SK-N-SH treated with all-trans-retinoic acid at 6 μM for 48 hours (cell line): ENCODE measurements around the gene OSTC.

ENCODE experiments used
- ATAC-seq: fragments of 200-7000 bp; cut with Tn5 transposase; 3 replicates; pipeline ENCODE4 v1.9.1; 2020; ENCODE audit warnings: mild to moderate bottlenecking, moderate library complexity
- ARNTL ChIP-seq: fragments of 450-650 bp; formaldehyde crosslinking; IDR thresholded peaks from 2 replicates; pipeline ENCODE4 v1.5.0; 2020; ENCODE audit warnings: low read depth, mild to moderate bottlenecking, moderate library complexity, borderline replicate concordance
- BACH2 ChIP-seq: fragments of 250-450 bp; sonication (Bioruptor Pico); IDR thresholded peaks from 2 replicates; pipeline ENCODE4 v1.9.0; 2021; ENCODE audit warnings: mild to moderate bottlenecking, borderline replicate concordance
- CREB5 ChIP-seq: fragments of 250-450 bp; sonication (Bioruptor Pico); IDR thresholded peaks from 2 replicates; pipeline ENCODE4 v1.5.1; 2020; ENCODE audit warnings: low read depth, mild to moderate bottlenecking, moderate library complexity
- ESRRG ChIP-seq: fragments of 250-450 bp; sonication (Bioruptor Pico); IDR thresholded peaks from 2 replicates; pipeline ENCODE4 v1.6.1; 2021; ENCODE audit warnings: mild to moderate bottlenecking
- GLIS3 ChIP-seq: fragments of 250-450 bp; sonication (Bioruptor Pico); IDR thresholded peaks from 2 replicates; pipeline ENCODE4 v1.5.0; 2020; ENCODE audit warnings: mild to moderate bottlenecking, moderate library complexity
- ISL1 ChIP-seq: fragments of 250-450 bp; sonication (Bioruptor Pico); IDR thresholded peaks from 2 replicates; pipeline ENCODE4 v2.1.2; 2022; ENCODE audit warnings: mild to moderate bottlenecking, moderate library complexity
- OSR1 ChIP-seq: fragments of 250-450 bp; sonication (Bioruptor Pico); IDR thresholded peaks from 2 replicates; pipeline ENCODE4 v1.8.0; 2022; ENCODE audit warnings: moderate library complexity, mild to moderate bottlenecking, inconsistent platforms
- PATZ1 ChIP-seq: fragments of 250-450 bp; sonication (Bioruptor Pico); IDR thresholded peaks from 2 replicates; pipeline ENCODE4 v1.8.0; 2020; ENCODE audit warnings: mild to moderate bottlenecking, moderate library complexity, borderline replicate concordance
- POU6F1 ChIP-seq: fragments of 250-450 bp; sonication (Bioruptor Pico); IDR thresholded peaks from 2 replicates; pipeline ENCODE4 v1.8.0; 2021; ENCODE audit warnings: low read depth, mild to moderate bottlenecking, moderate library complexity, borderline replicate concordance
- RARB ChIP-seq: fragments of 250-450 bp; sonication (Bioruptor Pico); IDR thresholded peaks from 2 replicates; pipeline ENCODE4 v1.8.0; 2021; ENCODE audit warnings: mild to moderate bottlenecking, moderate library complexity
- SNAI2 ChIP-seq: fragments of 250-450 bp; sonication (Bioruptor Pico); IDR thresholded peaks from 2 replicates; pipeline ENCODE4 v1.5.0; 2020; ENCODE audit warnings: mild to moderate bottlenecking, moderate library complexity
- TCF4 ChIP-seq: fragments of 250-450 bp; sonication (Bioruptor Pico); IDR thresholded peaks from 2 replicates; pipeline ENCODE4 v1.8.0; 2021; ENCODE audit warnings: mild to moderate bottlenecking, moderate library complexity, borderline replicate concordance
- TSHZ2 ChIP-seq: fragments of 250-450 bp; sonication (Bioruptor Pico); IDR thresholded peaks from 2 replicates; pipeline ENCODE4 v1.5.0; 2020; ENCODE audit warnings: mild to moderate bottlenecking, moderate library complexity
- ZC3H10 ChIP-seq: fragments of 250-450 bp; sonication (Bioruptor Pico); IDR thresholded peaks from 2 replicates; pipeline ENCODE4 v1.5.1; 2021; ENCODE audit warnings: mild to moderate bottlenecking, moderate library complexity
- ZFP3 ChIP-seq: fragments of 250-450 bp; sonication (Bioruptor Pico); IDR thresholded peaks from 2 replicates; pipeline ENCODE4 v1.5.0; 2020; ENCODE audit warnings: mild to moderate bottlenecking, moderate library complexity
- ZNF565 ChIP-seq: fragments of 450-650 bp; formaldehyde crosslinking; conservative IDR thresholded peaks from 2 replicates; pipeline ENCODE4 v1.5.0; 2020; ENCODE audit warnings: low read depth, mild to moderate bottlenecking, moderate library complexity
- ZNF70 ChIP-seq: fragments of 450-650 bp; formaldehyde crosslinking; IDR thresholded peaks from 2 replicates; pipeline ENCODE4 v1.5.0; 2020; ENCODE audit warnings: mild to moderate bottlenecking, moderate library complexity
- ZNF8 ChIP-seq: fragments of 450-650 bp; formaldehyde crosslinking; IDR thresholded peaks from 2 replicates; pipeline ENCODE4 v1.5.0; 2020; ENCODE audit warnings: mild to moderate bottlenecking, moderate library complexity

OSTC gene

GRCh38 chr4:108619372-108620100 lies 30.9 kb upstream of the OSTC start:
- TF ChIP-seq ZNF8 (no peak), OSR1 (no peak), TCF4 (CRISPR knock-in tag) (no peak), TSHZ2 (no peak), CREB5 (no peak), ARNTL (CRISPR knock-in tag) (no peak), POU6F1 (no peak), ZC3H10 (CRISPR knock-in tag) (no peak), RARB (CRISPR knock-in tag) (no peak), ESRRG (CRISPR knock-in tag) (no peak), ZFP3 (CRISPR knock-in tag) (no peak)
- ATAC-seq = peak; percentile 4

GRCh38 chr4:108620101-108620932 lies 30.1 kb upstream of the OSTC start, which contains the start of gene RPL34:
TSS of gene RPL34 (plus strand) at chr4:108620576. CDS start at chr4:108621960, 1,384 bp downstream.
- TF ChIP-seq TSHZ2 = peak; percentile 66; the same call in 1 of the 2 replicates
- TF ChIP-seq ARNTL (CRISPR knock-in tag) = no peak
- TF ChIP-seq ISL1 (CRISPR knock-in tag) = no peak
- TF ChIP-seq PATZ1 (CRISPR knock-in tag) = 0 out of 2 replicates have a peak, but pooled peaks have one; percentile 15
- TF ChIP-seq RARB (CRISPR knock-in tag) = no peak
- 0 out of 2 replicates have a peak, but pooled peaks have one; percentile 10 for TF ChIP-seq ZNF8
- ATAC-seq = peak; percentile 100

GRCh38 chr4:108620933-108621905 lies 29.2 kb upstream of the OSTC start:
- ATAC-seq = no peak

More at GRCh38 chr4:108620933-108621905, 29.2 kb upstream of the OSTC start:
- TF ChIP-seq ARNTL (CRISPR knock-in tag) (no peak), ZFP3 (CRISPR knock-in tag) (no peak), ZNF70 (no peak), BACH2 (no peak), ZNF565 (no peak), CREB5 (no peak), PATZ1 (CRISPR knock-in tag) (no peak), GLIS3 (CRISPR knock-in tag) (no peak), SNAI2 (CRISPR knock-in tag) (no peak), RARB (CRISPR knock-in tag) (no peak), ISL1 (CRISPR knock-in tag) (no peak)
